HepG2 (cell line): ENCODE results near the gene DNTTIP2. TPM values are rescaled to one million over a fixed set of nuclear protein-coding genes. Genes with fewer than 3 reads are reported as not detected.

Source experiments
- CENPT ChIP-seq: sonication (generic); formaldehyde crosslinking; IDR thresholded peaks from 2 replicates; pipeline ENCODE4 v1.8.0; 2022; ENCODE audit warnings: low read depth, mild to moderate bottlenecking, moderate library complexity, missing genetic modification reagents
- CREM ChIP-seq, 2 experiments: sonication (generic) in 1 of 2; formaldehyde crosslinking in 1 of 2; IDR thresholded peaks; 2 replicates each; pipeline versions ENCODE4 v1.4.0 to v1.6.1; 2016 to 2020; ENCODE audit warnings: antibody characterized with exemption in 1 of 2, mild to moderate bottlenecking in 1 of 2, missing genetic modification reagents in 1 of 2
- HOXA7 ChIP-seq: sonication (generic); formaldehyde crosslinking; IDR thresholded peaks from 2 replicates; pipeline ENCODE4 v1.8.1; 2022; ENCODE audit warnings: mild to moderate bottlenecking, missing genetic modification reagents, moderate library complexity
- KLF11 ChIP-seq: IDR thresholded peaks from 2 replicates; pipeline ENCODE4 v1.6.1; 2016; ENCODE audit warnings: missing compliant biosample characterization
- KLF9 ChIP-seq: IDR thresholded peaks from 2 replicates; pipeline ENCODE4 v1.6.1; 2016; ENCODE audit warnings: low read depth
- NFAT5 ChIP-seq: sonication (generic); formaldehyde crosslinking; IDR thresholded peaks from 2 replicates; pipeline ENCODE4 v1.4.0; 2020; ENCODE audit warnings: missing genetic modification reagents
- RFX3 ChIP-seq: IDR thresholded peaks from 2 replicates; pipeline ENCODE4 v1.6.1; 2016; ENCODE audit warnings: missing biosample characterization, missing genetic modification reagents
- SALL1 ChIP-seq: sonication (generic); formaldehyde crosslinking; IDR thresholded peaks from 2 replicates; pipeline ENCODE4 v1.8.0; 2022; ENCODE audit warnings: mild to moderate bottlenecking, missing genetic modification reagents
- SALL2 ChIP-seq: sonication (generic); formaldehyde crosslinking; IDR thresholded peaks from 2 replicates; pipeline ENCODE4 v1.8.1; 2023; ENCODE audit warnings: mild to moderate bottlenecking, missing genetic modification reagents, inconsistent platforms
- SRSF4 ChIP-seq: fragments of 200-400 bp; formaldehyde crosslinking; IDR thresholded peaks from one replicate; pipeline ENCODE4 v1.6.1; 2018; ENCODE audit warnings: mild to moderate bottlenecking, low read depth, low read length, moderate library complexity; ENCODE audit not compliant: poor library complexity, severe bottlenecking
- SUZ12 ChIP-seq: fragments of 150-350 bp; IDR thresholded peaks from 2 replicates; pipeline ENCODE4 v1.6.1; 2014; ENCODE audit warnings: low read depth, low read length
- ZBTB33 ChIP-seq: sonication (generic); formaldehyde crosslinking; IDR thresholded peaks from 2 replicates; pipeline ENCODE4 v1.4.0; 2020; ENCODE audit warnings: missing genetic modification reagents
- ZNF280D ChIP-seq: sonication (generic); formaldehyde crosslinking; IDR thresholded peaks from 2 replicates; pipeline ENCODE4 v1.5.1; 2020; ENCODE audit warnings: mild to moderate bottlenecking, missing genetic modification reagents
- ZNF484 ChIP-seq: sonication (generic); formaldehyde crosslinking; IDR thresholded peaks from 2 replicates; pipeline ENCODE4 v1.5.1; 2020; ENCODE audit warnings: mild to moderate bottlenecking, low read depth, missing genetic modification reagents, borderline replicate concordance
- ZNF577 ChIP-seq: sonication (generic); formaldehyde crosslinking; IDR thresholded peaks from 2 replicates; pipeline ENCODE4 v1.4.0; 2020; ENCODE audit warnings: mild to moderate bottlenecking, low read depth, missing genetic modification reagents, borderline replicate concordance
- ZNF780A ChIP-seq: sonication (generic); formaldehyde crosslinking; IDR thresholded peaks from 2 replicates; pipeline ENCODE4 v1.8.0; 2022; ENCODE audit warnings: mild to moderate bottlenecking, missing genetic modification reagents, moderate library complexity
- ZSCAN5A ChIP-seq: sonication (generic); formaldehyde crosslinking; IDR thresholded peaks from 2 replicates; pipeline ENCODE4 v1.8.0; 2022; ENCODE audit warnings: mild to moderate bottlenecking, missing genetic modification reagents, borderline replicate concordance
- polyA plus RNA-seq, 8 experiments: library from polyadenylated mRNA; depleted of rRNA in 3 of 8; stranded (reverse) in 7 of 8; unstranded in 1 of 8; fragments of >200 nt; fragmentation: Illumina TruSeq in 4 of 8; extraction: Trizol in 4 of 8; gene quantifications; 2 replicates each; pipeline versions ENCODE4 v1.2.1 to v1.2.3, GENCODE V29; 2011 to 2016; ENCODE audit warnings: low read depth in 4 of 8, missing spikeins in 1 of 8, mixed read lengths in 1 of 8; ENCODE audit not compliant: insufficient read depth in 1 of 8
- total RNA-seq, 5 experiments: library from RNA; depleted of rRNA; stranded (reverse); fragments of >200 nt; fragmentation: Illumina TruSeq; extraction: Trizol; gene quantifications; 2 replicates each; pipeline ENCODE4 v1.2.3, GENCODE V29; 2016; ENCODE audit warnings: low read depth in 1 of 5

Gene DNTTIP2
- total and polyA plus RNA-seq, 2 of the 13 experiments (the other 11 are each of a cell fraction or from before 2014, with no cell fraction given) = 11.4 to 63.3 TPM

GRCh38 chr1:93878889-93879586 is at the start of gene DNTTIP2 (continued):
- TF ChIP-seq KLF9 (CRISPR knock-in tag) (no peak), ZNF780A (CRISPR knock-in tag) (no peak), CREM (IDR thresholded peaks at IDR 0.05) (peak; percentile 98), CREM (CRISPR knock-in tag; IDR thresholded peaks at IDR 0.05) (peak; percentile 83), NFAT5 (CRISPR knock-in tag) (no peak), ZBTB33 (no peak), ZNF280D (CRISPR knock-in tag) (no peak), ZSCAN5A (CRISPR knock-in tag) (no peak), HOXA7 (CRISPR knock-in tag) (no peak), SALL2 (CRISPR knock-in tag) (peak; percentile 89), SRSF4 (no peak), SUZ12 (no peak), ZNF577 (CRISPR knock-in tag) (no peak), SALL1 (CRISPR knock-in tag) (peak; percentile 91), RFX3 (no peak), CENPT (CRISPR knock-in tag) (no peak), KLF11 (CRISPR knock-in tag) (no peak; the same call in 1 of the 2 replicates), ZNF484 (CRISPR knock-in tag) (no peak)
